K562 (cell line): ENCODE measurements around the gene TRABD. TPM values are rescaled to one million over a fixed set of nuclear protein-coding genes. Genes with fewer than 3 reads are reported as not detected.

ENCODE experiments used
- ATAC-seq: fragments of 200-7000 bp; cut with Tn5 transposase; 3 replicates; pipeline ENCODE4 v1.9.1; 2020; ENCODE audit warnings: moderate library complexity
- BruUV-seq: library from RNA; stranded (reverse); fragments of 400-500 nt; replicated peaks from 2 replicates; lab custom pipeline; 2021; lab: Mats Ljungman, UMichigan
- CTCF ChIA-PET: fragments of 300-600 bp; formaldehyde crosslinking; extraction: SDS; loops from one replicate; lab custom pipeline; 2021; ENCODE audit warnings: low intra/inter-chr PET ratio; lab: Yijun Ruan, JAX
- POLR2A ChIA-PET: fragments of 300-600, 350-650 bp; sonication (Branson Sonifier 250); formaldehyde crosslinking; extraction: SDS; loops from one replicate; lab custom pipeline; 2021; ENCODE audit warnings: antibody characterized with exemption, inconsistent platforms; lab: Yijun Ruan, JAX
- DNase-seq, 4 experiments: peaks; one replicate each; pipeline versions ENCODE4 v3.0.0 to v3.0.0-alpha.2; 2011 to 2018; ENCODE audit warnings: low spot score in 3 of 4, mixed read lengths in 3 of 4; ENCODE audit errors: extremely low read depth in 1 of 4
- FAIRE-seq: peaks from 2 replicates; lab custom pipeline; 2011; peaks lifted over from hg19 to GRCh38; lab: Jason Lieb, UNC
- H2AFZ ChIP-seq: 2 replicates; pipeline ENCODE4 v1.6.0; 2011; ENCODE audit warnings: low read depth, low read length, control low read depth, inconsistent platforms
- H3K27ac ChIP-seq: fragments of 200-600 bp; 3 replicates; pipeline ENCODE4 v1.8.0; 2011; ENCODE audit warnings: low read depth, mild to moderate bottlenecking, control low read depth, inconsistent platforms, low read length, moderate library complexity, mixed read lengths; ENCODE audit errors: extremely low read depth
- H3K27me3 ChIP-seq, 2 experiments: fragments of 300-600 bp in 1 of 2; 2 replicates in 1 of 2; 3 replicates in 1 of 2; pipeline versions ENCODE4 v1.6.0 to v1.8.0; 2011; ENCODE audit warnings: inconsistent platforms in 2 of 2, low read length in 2 of 2, mild to moderate bottlenecking in 1 of 2, mixed read lengths in 1 of 2, moderate library complexity in 1 of 2; ENCODE audit not compliant: control insufficient read depth in 2 of 2, insufficient read depth in 2 of 2
- H3K36me3 ChIP-seq: fragments of 300-600 bp; 3 replicates; pipeline ENCODE4 v1.8.0; 2011; ENCODE audit warnings: mild to moderate bottlenecking, low read length, inconsistent platforms; ENCODE audit not compliant: control insufficient read depth, insufficient read depth
- H3K4me1 ChIP-seq, 2 experiments: fragments of 200-600 bp in 1 of 2; replicated peaks in 1 of 2; 2 replicates in 1 of 2; 3 replicates in 1 of 2; pipeline versions ENCODE4 v1.5.1 to v1.8.0; 2011; ENCODE audit warnings: inconsistent platforms in 2 of 2, low read length in 2 of 2, mild to moderate bottlenecking in 1 of 2, mixed read lengths in 1 of 2, moderate library complexity in 1 of 2; ENCODE audit not compliant: control insufficient read depth in 2 of 2, insufficient read depth in 2 of 2
- H3K4me2 ChIP-seq: 2 replicates; pipeline ENCODE4 v1.6.1; 2011; ENCODE audit warnings: low read length, control low read depth, inconsistent platforms, mixed read lengths; ENCODE audit not compliant: insufficient read depth
- H3K4me3 ChIP-seq: fragments of 200-600 bp; sonication (generic), shearing (Covaris generic); 2 replicates; pipeline ENCODE4 v1.5.1; 2016; ENCODE audit warnings: control low read depth, inconsistent platforms
- H3K79me2 ChIP-seq: fragments of 200-600 bp; 3 replicates; pipeline ENCODE4 v1.8.0; 2011; ENCODE audit warnings: low read length, inconsistent platforms; ENCODE audit not compliant: control insufficient read depth, insufficient read depth
- H3K9ac ChIP-seq, 2 experiments: 2 replicates each; pipeline versions ENCODE4 v1.6.0 to v1.6.1; 2011; ENCODE audit warnings: low read depth in 2 of 2, low read length in 2 of 2, control low read depth in 1 of 2, inconsistent platforms in 1 of 2, mild to moderate bottlenecking in 1 of 2, mixed read lengths in 1 of 2; ENCODE audit not compliant: insufficient read depth in 1 of 2
- H3K9me1 ChIP-seq: one replicate; pipeline ENCODE4 v1.6.0; 2011; ENCODE audit warnings: inconsistent platforms, mild to moderate bottlenecking, low read length, moderate library complexity; ENCODE audit not compliant: control insufficient read depth, insufficient read depth
- H3K9me3 ChIP-seq: replicated peaks from 2 replicates; pipeline ENCODE4 v1.5.1; 2011; ENCODE audit warnings: low read depth, low read length, inconsistent platforms; ENCODE audit not compliant: control insufficient read depth, insufficient read depth
- H4K20me1 ChIP-seq: replicated peaks from 2 replicates; pipeline ENCODE4 v1.6.1; 2011; ENCODE audit warnings: low read length, inconsistent platforms, mixed read lengths; ENCODE audit not compliant: control insufficient read depth, insufficient read depth
- ADNP ChIP-seq: fragments of 200-800 bp; sonication (Bioruptor generic); IDR thresholded peaks from 2 replicates; pipeline ENCODE4 v1.6.1; 2016; ENCODE audit warnings: missing genetic modification characterization, missing compliant biosample characterization
- CTCF ChIP-seq, 3 experiments: IDR thresholded peaks in 2 of 3; conservative IDR thresholded peaks in 1 of 3; 2 replicates each; pipeline ENCODE4 v1.5.1; 2011 to 2012; ENCODE audit warnings: low read length in 3 of 3, mild to moderate bottlenecking in 3 of 3, control low read depth in 2 of 3, improper control_type of control experiment in 1 of 3, inconsistent platforms in 1 of 3, low read depth in 1 of 3, mixed read lengths in 1 of 3, moderate library complexity in 1 of 3; ENCODE audit not compliant: insufficient read depth in 2 of 3
- E2F1 ChIP-seq: sonication (generic); formaldehyde crosslinking; IDR thresholded peaks from 2 replicates; pipeline ENCODE4 v1.8.1; 2023; ENCODE audit warnings: mild to moderate bottlenecking, missing genetic modification reagents, moderate library complexity
- FOXK1 ChIP-seq: sonication (generic); formaldehyde crosslinking; IDR thresholded peaks from 2 replicates; pipeline ENCODE4 v1.8.0; 2022; ENCODE audit warnings: missing genetic modification reagents, mild to moderate bottlenecking, borderline replicate concordance
- HDAC1 ChIP-seq, 2 experiments: fragments of 450-650 bp; IDR thresholded peaks; 2 replicates each; pipeline ENCODE4 v1.6.1; 2016 to 2017; ENCODE audit warnings: inconsistent platforms in 1 of 2, mild to moderate bottlenecking in 1 of 2, moderate library complexity in 1 of 2
- MTA1 ChIP-seq: fragments of 450-650 bp; IDR thresholded peaks from 2 replicates; pipeline ENCODE4 v1.6.1; 2017; ENCODE audit warnings: borderline replicate concordance
- RBM14 ChIP-seq: fragments of 200-400 bp; formaldehyde crosslinking; IDR thresholded peaks from 2 replicates; pipeline ENCODE4 v1.6.1; 2018; ENCODE audit warnings: low read depth, mild to moderate bottlenecking, low read length, moderate library complexity, borderline replicate concordance; ENCODE audit not compliant: insufficient read depth
- RCOR1 ChIP-seq, 2 experiments: IDR thresholded peaks; 2 replicates each; pipeline ENCODE4 v1.6.1; 2012; ENCODE audit warnings: low read depth in 2 of 2, low read length in 2 of 2, borderline replicate concordance in 1 of 2, improper control_type of control experiment in 1 of 2
- TAF15 ChIP-seq: fragments of 200-400 bp; formaldehyde crosslinking; IDR thresholded peaks from 2 replicates; pipeline ENCODE4 v1.6.1; 2017; ENCODE audit warnings: mild to moderate bottlenecking, low read depth, low read length, moderate library complexity
- U2AF2 ChIP-seq: fragments of 200-400 bp; formaldehyde crosslinking; optimal IDR thresholded peaks from 2 replicates; pipeline ENCODE3; 2017; ENCODE audit warnings: low read depth, mild to moderate bottlenecking, low read length
- WHSC1 ChIP-seq: IDR thresholded peaks from one replicate; pipeline ENCODE4 v1.6.1; 2012; ENCODE audit warnings: low read length, control low read depth, inconsistent platforms
- ZBTB2 ChIP-seq: fragments of 450-650 bp; IDR thresholded peaks from 2 replicates; pipeline ENCODE4 v1.6.1; 2016; ENCODE audit warnings: antibody characterized with exemption
- ZBTB33 ChIP-seq: sonication (generic); formaldehyde crosslinking; IDR thresholded peaks from 2 replicates; pipeline ENCODE4 v1.8.1; 2023; ENCODE audit warnings: mild to moderate bottlenecking, missing genetic modification reagents
- ZNF232 ChIP-seq: sonication (generic); formaldehyde crosslinking; IDR thresholded peaks from 2 replicates; pipeline ENCODE4 v1.8.0; 2022; ENCODE audit warnings: mild to moderate bottlenecking, missing genetic modification reagents
- ZNF41 ChIP-seq: fragments of 250-450 bp; sonication (Bioruptor Pico); conservative IDR thresholded peaks from 2 replicates; pipeline ENCODE4 v1.4.0; 2020; ENCODE audit warnings: mild to moderate bottlenecking
- ZNF75A ChIP-seq: fragments of 450-650 bp; formaldehyde crosslinking; IDR thresholded peaks from 2 replicates; pipeline ENCODE4 v1.4.0; 2020; ENCODE audit warnings: mild to moderate bottlenecking
- ZNF764 ChIP-seq: fragments of 250-450 bp; sonication (Bioruptor Pico); IDR thresholded peaks from 2 replicates; pipeline ENCODE4 v1.4.0; 2020; ENCODE audit warnings: low read depth, mild to moderate bottlenecking, moderate library complexity
- WGBS: fragments of 100-300 bp; shearing (Covaris generic); methylation state at CpG from one replicate; pipeline ENCODE4 v1.1.6; 2016; ENCODE audit warnings: low coverage, mixed read lengths; ENCODE audit not compliant: insufficient coverage; ENCODE audit errors: missing lambda C conversion rate; 5-methylcytosine and 5-hydroxymethylcytosine counted together
- in situ Hi-C: fragments of 300-500 bp; cut with MboI; formaldehyde crosslinking; loops from 4 replicates; pipeline ENCODE4 v1.15.0; 2018; ENCODE audit warnings: inconsistent platforms, mixed read lengths
- intact Hi-C: fragments of 100-400 bp; cut with micrococcal nuclease; formaldehyde crosslinking; loops from 2 replicates; pipeline ENCODE4 v1.14.2; 2022
- polyA plus RNA-seq, 8 experiments: library from polyadenylated mRNA; depleted of rRNA in 4 of 8; stranded (reverse) in 5 of 8; unstranded in 3 of 8; fragments of >200 nt; fragmentation: Nextera tagmentation in 2 of 8; fragmentation: Illumina TruSeq in 1 of 8; extraction: Ambion mirVana in 2 of 8; extraction: Trizol in 1 of 8; gene quantifications; 2 replicates each; pipeline versions ENCODE4 v1.2.1 to v1.2.3, GENCODE V29; 2011 to 2014; ENCODE audit warnings: inconsistent platforms in 1 of 8, missing spikeins in 1 of 8
- total RNA-seq, 7 experiments: library from RNA; depleted of rRNA in 6 of 7; stranded (reverse); fragments of >200 nt in 6 of 7; fragmentation: Illumina TruSeq in 2 of 7; extraction: Trizol in 2 of 7; gene quantifications; 2 replicates each; pipeline versions ENCODE4 v1.2.1 to v1.2.3, GENCODE V29; 2011 to 2021; ENCODE audit warnings: low replicate concordance in 1 of 7

TRABD gene
- total and polyA plus RNA-seq, 9 of the 15 experiments (the other 6 are each of a cell fraction or from before 2014, with no cell fraction given) = 0.08 to 62.9 (median 14.0) TPM

- DNase-seq (peak; percentile 38 to 44 (median 43)), FAIRE-seq (no peak), ATAC-seq (peak; percentile 67)
- no peaks in the 10 kb centered on the region for H3K9me1 ChIP-seq
- 74% methylated on average over 6 of the region's 10 CpGs for WGBS
- ChIA-PET CTCF (no interaction called here), POLR2A (no interaction called here)
- H3K27me3 ChIP-seq = no peaks in the 10 kb centered on the region
- H3K4me1 ChIP-seq = peaks cover 5 to 45% of the 10 kb centered on the region in 2 experiments; a peak in 3 of 5 replicates
- H3K27ac ChIP-seq = no peak overlapping the region
- no peak overlapping the region for H3K4me2 ChIP-seq
- no peak overlapping the region; a peak in 1 of 4 replicates for H3K9ac ChIP-seq
- peaks cover 15% of the 10 kb centered on the region for H3K79me2 ChIP-seq
- H4K20me1 ChIP-seq = 0 out of 2 replicates have a peak, but pooled peaks cover 3% of the 10 kb centered on the region
- no peak overlapping the region for H3K4me3 ChIP-seq
- peaks cover 48% of the 10 kb centered on the region for H3K36me3 ChIP-seq
- H3K9me3 ChIP-seq = peaks cover 5% of the 10 kb centered on the region; the same call in 1 of the 2 replicates
- no peak overlapping the region for H2AFZ ChIP-seq
- in situ Hi-C loops = no loop called here
- intact Hi-C loops = no loop called here
- no TSS peak for BruUV-seq
- TF ChIP-seq WHSC1 = no peak
- no peak for TF ChIP-seq HDAC1 (IDR thresholded peaks at IDR 0.05)
- no peak for TF ChIP-seq E2F1 (CRISPR knock-in tag)
- no peak for TF ChIP-seq MTA1
- no peak for TF ChIP-seq ADNP (tag)
- TF ChIP-seq ZNF764 = no peak
- TF ChIP-seq RCOR1 (IDR thresholded peaks at IDR 0.05; ENCODE audit: borderline replicate concordance in 1 of 2, low read depth in 2 of 2, low read length in 2 of 2) = no peak
- TF ChIP-seq TAF15 = no peak
- no peak for TF ChIP-seq ZNF232 (CRISPR knock-in tag)
- peak; percentile 29 to 56 (median 35) for TF ChIP-seq CTCF (IDR thresholded peaks at IDR 0.05 in 2 of 3, conservative IDR thresholded peaks at IDR 0.05 in 1 of 3; ENCODE audit: insufficient read depth in 2 of 3, low read depth in 1 of 3, low read length in 3 of 3)
- TF ChIP-seq ZNF75A (CRISPR knock-in tag) = no peak
- no peak for TF ChIP-seq ZBTB2
- no peak for TF ChIP-seq ZNF41 (CRISPR knock-in tag)
- TF ChIP-seq RBM14 = no peak
- peak; percentile 54; the same call in 1 of the 2 replicates for TF ChIP-seq ZBTB33 (CRISPR knock-in tag)
- no peak for TF ChIP-seq FOXK1 (CRISPR knock-in tag)
- TF ChIP-seq U2AF2 = no peak
Measured at GRCh38 chr22:50206599-50206998, 20.9 kb downstream of the TRABD start.
